OCI-LY7 (cell line): ENCODE measurements around the gene ZNF774.

ENCODE experiments used
- EZH2phosphoT487 ChIP-seq: fragments of 200-600 bp; sonication (generic); IDR thresholded peaks from 2 replicates; pipeline ENCODE4 v1.6.1; 2018; ENCODE audit warnings: low read depth, borderline replicate concordance, mild to moderate bottlenecking, mixed run types, antibody characterized with exemption, low read length, moderate library complexity, mixed read lengths
- TF ChIP-seq, protein P1 (sequence below): fragments of 200-600 bp; sonication (generic); conservative IDR thresholded peaks from 2 replicates; pipeline ENCODE4 v1.5.1; 2014; ENCODE audit warnings: mild to moderate bottlenecking, antibody characterized with exemption, low read length, moderate library complexity, mixed read lengths

DNA sequence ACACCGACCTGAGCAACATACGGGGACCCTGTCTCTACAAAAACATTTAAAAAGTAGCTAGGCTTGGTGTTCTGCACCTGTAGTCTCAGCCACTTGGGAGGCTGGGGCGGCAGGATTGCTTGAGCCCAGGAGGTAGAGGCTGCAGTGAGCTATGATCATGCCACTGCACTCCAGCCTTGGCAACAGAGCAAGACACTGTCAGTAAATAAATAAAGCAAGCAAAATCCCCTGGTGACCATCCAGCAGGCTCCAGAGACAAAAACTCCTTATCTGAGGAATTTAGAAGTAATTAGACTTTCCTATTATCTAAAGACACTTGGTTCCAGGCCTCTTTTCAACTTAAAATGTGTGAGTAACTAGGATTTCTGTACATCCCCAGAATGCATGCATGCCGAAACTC, 29.5 kb upstream of the ZNF774 start:
- TF ChIP-seq, protein P1, sequence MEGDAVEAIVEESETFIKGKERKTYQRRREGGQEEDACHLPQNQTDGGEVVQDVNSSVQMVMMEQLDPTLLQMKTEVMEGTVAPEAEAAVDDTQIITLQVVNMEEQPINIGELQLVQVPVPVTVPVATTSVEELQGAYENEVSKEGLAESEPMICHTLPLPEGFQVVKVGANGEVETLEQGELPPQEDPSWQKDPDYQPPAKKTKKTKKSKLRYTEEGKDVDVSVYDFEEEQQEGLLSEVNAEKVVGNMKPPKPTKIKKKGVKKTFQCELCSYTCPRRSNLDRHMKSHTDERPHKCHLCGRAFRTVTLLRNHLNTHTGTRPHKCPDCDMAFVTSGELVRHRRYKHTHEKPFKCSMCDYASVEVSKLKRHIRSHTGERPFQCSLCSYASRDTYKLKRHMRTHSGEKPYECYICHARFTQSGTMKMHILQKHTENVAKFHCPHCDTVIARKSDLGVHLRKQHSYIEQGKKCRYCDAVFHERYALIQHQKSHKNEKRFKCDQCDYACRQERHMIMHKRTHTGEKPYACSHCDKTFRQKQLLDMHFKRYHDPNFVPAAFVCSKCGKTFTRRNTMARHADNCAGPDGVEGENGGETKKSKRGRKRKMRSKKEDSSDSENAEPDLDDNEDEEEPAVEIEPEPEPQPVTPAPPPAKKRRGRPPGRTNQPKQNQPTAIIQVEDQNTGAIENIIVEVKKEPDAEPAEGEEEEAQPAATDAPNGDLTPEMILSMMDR = no peak
- TF ChIP-seq EZH2phosphoT487 = no peak
